Natural killer cell (primary cell): ENCODE results near the gene KCNJ5. TPM values are rescaled to one million over a fixed set of nuclear protein-coding genes. Genes with fewer than 3 reads are reported as not detected.

Experiments
- ATAC-seq, 3 donors: fragments of 150-1000 bp in 2 of 3; fragments of 200-7000 bp in 1 of 3; cut with Tn5 transposase; 1 replicate in 1 of 3; 2 replicates in 2 of 3; pipeline ENCODE4 v1.10.0; 2021; ENCODE audit warnings: mild to moderate bottlenecking in 2 of 3, moderate library complexity in 2 of 3
- DNase-seq, 2 donors: peaks; one replicate each; pipeline versions ENCODE4 v3.0.0 to v3.0.0-alpha.2; 2013 to 2021; ENCODE audit warnings: mixed read lengths in 1 of 2
- H3K27ac ChIP-seq: one replicate; pipeline ENCODE4 v1.5.1; 2013; ENCODE audit warnings: mild to moderate bottlenecking, low read length
- H3K27me3 ChIP-seq: one replicate; pipeline ENCODE4 v1.6.1; 2013; ENCODE audit warnings: low read length; ENCODE audit not compliant: control insufficient read depth, insufficient read depth
- H3K36me3 ChIP-seq: one replicate; pipeline ENCODE4 v1.6.1; 2013; ENCODE audit warnings: low read length; ENCODE audit not compliant: control insufficient read depth, insufficient read depth
- H3K4me1 ChIP-seq: one replicate; pipeline ENCODE4 v1.6.1; 2013; ENCODE audit warnings: low read length; ENCODE audit not compliant: control insufficient read depth, insufficient read depth
- H3K4me3 ChIP-seq: one replicate; pipeline ENCODE4 v1.5.1; 2013; ENCODE audit warnings: low read length
- H3K9me3 ChIP-seq: one replicate; pipeline ENCODE4 v1.6.1; 2013; ENCODE audit warnings: low read length; ENCODE audit not compliant: control insufficient read depth, insufficient read depth
- H3K27ac Mint-ChIP-seq, 2 donors: one replicate each; pipeline ENCODE4 v1.8.0; 2022; ENCODE audit warnings: mild to moderate bottlenecking in 2 of 2, mixed read lengths in 2 of 2, moderate library complexity in 1 of 2
- H3K27me3 Mint-ChIP-seq, 2 donors: one replicate each; pipeline ENCODE4 v1.8.0; 2022; ENCODE audit warnings: low read depth in 2 of 2, mixed read lengths in 2 of 2
- H3K36me3 Mint-ChIP-seq: one replicate; pipeline ENCODE4 v1.8.0; 2022; ENCODE audit warnings: mixed read lengths
- H3K4me1 Mint-ChIP-seq, 2 donors: one replicate each; pipeline ENCODE4 v1.8.0; 2022; ENCODE audit warnings: mixed read lengths in 2 of 2
- H3K4me3 Mint-ChIP-seq: one replicate; pipeline ENCODE4 v1.8.0; 2022; ENCODE audit warnings: mild to moderate bottlenecking, moderate library complexity, mixed read lengths
- H3K9me3 Mint-ChIP-seq, 2 donors: one replicate each; pipeline ENCODE4 v1.8.0; 2022; ENCODE audit warnings: mixed read lengths in 2 of 2
- WGBS: methylation state at CpG from one replicate; pipeline ENCODE4 v1.1.7; 2013; ENCODE audit warnings: missing lambda C conversion rate; ENCODE audit not compliant: insufficient coverage; 5-methylcytosine and 5-hydroxymethylcytosine counted together
- intact Hi-C: fragments of 100-400 bp; cut with micrococcal nuclease; formaldehyde crosslinking; loops from one replicate; pipeline ENCODE4 v1.14.2; 2022
- total RNA-seq, 4 donors: library from RNA; stranded (reverse); fragments of 120-200 nt in 1 of 4; gene quantifications; one replicate each; pipeline versions ENCODE4 v1.2.3 to v1.2.4, GENCODE V29; 2013 to 2022
- TF ChIP-seq, protein P1 (sequence below): fragments of 200-600 bp; IDR thresholded peaks from one replicate; pipeline ENCODE4 v1.8.0; 2022; ENCODE audit warnings: antibody characterized with exemption

KCNJ5 gene
- total RNA-seq, 3 donors from 2014 or later (not counting 1 experiment from before 2014, with no cell fraction given): 0.09 to 0.18 (median 0.15) TPM

DNA sequence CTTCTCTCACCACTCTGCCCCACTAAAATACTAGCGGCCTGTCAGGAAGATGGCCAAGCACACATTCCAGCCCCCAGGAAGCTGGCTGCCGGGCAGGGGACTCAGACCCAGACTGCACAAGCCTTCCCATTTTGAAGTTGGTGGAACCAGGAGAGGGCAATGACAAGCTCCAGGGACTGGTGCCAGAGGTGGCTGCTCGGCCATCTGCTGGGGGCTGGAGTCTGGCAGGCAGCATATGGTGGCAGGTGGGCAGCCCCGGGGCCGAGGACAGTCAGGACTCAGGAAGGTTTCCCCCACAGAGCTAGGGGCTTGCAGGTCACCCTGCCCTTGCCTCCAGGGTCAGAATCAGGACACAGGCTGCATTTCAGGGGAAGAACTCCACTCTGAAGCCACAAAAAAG is 22.6 kb downstream of the KCNJ5 start:
- H3K9me3 ChIP-seq: no peaks in the 10 kb centered on the region
- H3K4me1 ChIP-seq: peaks cover 24% of the 10 kb centered on the region
- 83% methylated on average over 5 of the region's 5 CpGs for WGBS
- H3K4me3 ChIP-seq: no peak overlapping the region
- Mint-ChIP-seq H3K36me3 (no peaks in the 10 kb centered on the region), H3K27ac (no peak overlapping the region), H3K27me3 (peaks cover 48 to 55% of the 10 kb centered on the region in 2 donors), H3K4me1 (peaks cover 18 to 19% of the 10 kb centered on the region in 2 donors), H3K4me3 (no peak overlapping the region), H3K9me3 (peaks cover 0 to 4% of the 10 kb centered on the region in 2 donors)
- intact Hi-C loops: no loop called here
- peaks cover 5% of the 10 kb centered on the region for H3K27me3 ChIP-seq
- H3K27ac ChIP-seq: no peak overlapping the region
- no peaks in the 10 kb centered on the region for H3K36me3 ChIP-seq
- ATAC-seq: no peak
- no peak for DNase-seq
- TF ChIP-seq, protein P1, sequence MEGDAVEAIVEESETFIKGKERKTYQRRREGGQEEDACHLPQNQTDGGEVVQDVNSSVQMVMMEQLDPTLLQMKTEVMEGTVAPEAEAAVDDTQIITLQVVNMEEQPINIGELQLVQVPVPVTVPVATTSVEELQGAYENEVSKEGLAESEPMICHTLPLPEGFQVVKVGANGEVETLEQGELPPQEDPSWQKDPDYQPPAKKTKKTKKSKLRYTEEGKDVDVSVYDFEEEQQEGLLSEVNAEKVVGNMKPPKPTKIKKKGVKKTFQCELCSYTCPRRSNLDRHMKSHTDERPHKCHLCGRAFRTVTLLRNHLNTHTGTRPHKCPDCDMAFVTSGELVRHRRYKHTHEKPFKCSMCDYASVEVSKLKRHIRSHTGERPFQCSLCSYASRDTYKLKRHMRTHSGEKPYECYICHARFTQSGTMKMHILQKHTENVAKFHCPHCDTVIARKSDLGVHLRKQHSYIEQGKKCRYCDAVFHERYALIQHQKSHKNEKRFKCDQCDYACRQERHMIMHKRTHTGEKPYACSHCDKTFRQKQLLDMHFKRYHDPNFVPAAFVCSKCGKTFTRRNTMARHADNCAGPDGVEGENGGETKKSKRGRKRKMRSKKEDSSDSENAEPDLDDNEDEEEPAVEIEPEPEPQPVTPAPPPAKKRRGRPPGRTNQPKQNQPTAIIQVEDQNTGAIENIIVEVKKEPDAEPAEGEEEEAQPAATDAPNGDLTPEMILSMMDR: no peak

DNA sequence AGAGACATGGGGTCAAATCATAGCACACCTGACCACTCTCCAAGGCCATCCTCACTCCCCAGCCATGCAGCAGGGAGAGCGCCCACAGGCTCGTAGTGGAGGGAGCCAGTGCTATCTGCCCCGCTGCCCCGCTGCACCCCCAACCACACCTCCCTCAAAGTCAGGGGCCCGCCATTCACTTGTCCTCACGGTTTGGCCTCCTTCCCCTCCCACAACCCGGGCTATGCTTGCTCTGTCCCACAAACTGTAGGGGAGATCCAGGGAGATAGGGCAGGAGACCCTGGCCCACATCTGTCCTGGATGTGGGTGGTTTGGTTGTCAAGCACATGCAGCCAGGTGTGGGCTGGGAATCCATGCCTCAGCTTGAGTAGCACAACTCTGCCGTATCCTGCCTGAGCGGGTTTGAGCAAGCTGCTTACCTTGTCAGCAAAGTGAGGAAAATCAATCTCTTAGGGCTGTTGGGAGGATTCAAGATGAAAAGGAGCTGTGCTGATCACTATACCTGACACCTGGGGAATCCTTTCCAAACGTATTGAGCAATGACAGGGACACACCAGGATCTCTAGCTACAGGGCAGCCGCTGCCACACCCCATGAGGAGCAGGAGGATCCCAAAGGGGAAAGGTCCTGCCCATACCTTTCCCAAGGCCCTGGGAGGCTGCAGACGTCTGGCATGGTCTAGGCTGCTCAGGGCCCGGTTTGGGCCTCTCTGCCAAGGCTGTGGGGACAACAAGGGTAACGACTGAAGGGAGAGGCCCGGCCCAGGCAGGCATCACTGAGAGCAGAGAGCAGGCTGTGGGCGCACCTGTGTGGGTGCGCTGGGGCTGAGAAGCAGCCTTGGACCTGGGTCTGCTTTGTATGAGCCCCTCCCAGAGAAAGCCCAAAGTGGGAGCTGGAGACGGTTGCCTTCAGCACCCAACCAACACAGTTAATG is 23.3 kb downstream of the KCNJ5 start:
- Mint-ChIP-seq H3K36me3 (no peaks in the 10 kb centered on the region), H3K27me3 (peaks cover 48 to 54% of the 10 kb centered on the region in 2 donors), H3K9me3 (peaks cover 0 to 4% of the 10 kb centered on the region in 2 donors), H3K4me1 (peaks cover 22 to 25% of the 10 kb centered on the region in 2 donors), H3K27ac (no peak overlapping the region), H3K4me3 (no peak overlapping the region)
- Histone ChIP-seq H3K9me3 (no peaks in the 10 kb centered on the region), H3K36me3 (no peaks in the 10 kb centered on the region), H3K4me1 (peaks cover 28% of the 10 kb centered on the region), H3K4me3 (no peak overlapping the region), H3K27ac (no peak overlapping the region), H3K27me3 (peaks cover 4% of the 10 kb centered on the region)
- TF ChIP-seq, protein P1: no peak
- ATAC-seq (no peak), DNase-seq (no peak)
- 92% methylated on average over 18 of the region's 18 CpGs for WGBS
- intact Hi-C loops: no loop called here

DNA sequence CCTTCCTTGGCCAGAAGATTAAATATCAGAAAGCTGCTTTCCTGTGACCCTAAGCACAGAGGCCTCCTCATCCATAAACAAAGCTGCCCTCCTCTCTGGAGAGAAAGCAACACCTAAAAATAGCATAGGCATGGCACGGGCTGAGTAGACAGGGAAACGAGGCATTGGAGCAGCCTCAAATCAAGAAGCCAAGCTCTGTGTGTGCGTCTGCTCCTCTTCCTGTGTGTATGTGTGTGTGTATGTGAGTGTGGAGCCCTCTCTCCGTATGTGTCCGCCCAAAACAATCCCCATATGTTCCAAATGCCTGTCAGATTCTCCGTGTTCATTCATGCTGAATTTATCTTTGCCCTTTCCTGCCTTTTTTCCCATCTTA is 24.0 kb downstream of the KCNJ5 start:
- H3K27me3 ChIP-seq: peaks cover 4% of the 10 kb centered on the region
- no peak overlapping the region for H3K27ac ChIP-seq
- no peak overlapping the region for H3K27ac Mint-ChIP-seq
- peaks cover 29% of the 10 kb centered on the region for H3K4me1 ChIP-seq
- no peak for DNase-seq
- no peak overlapping the region for H3K4me3 Mint-ChIP-seq
- TF ChIP-seq, protein P1: no peak
- intact Hi-C loops: no loop called here
- no peaks in the 10 kb centered on the region for H3K9me3 ChIP-seq
- H3K36me3 ChIP-seq: no peaks in the 10 kb centered on the region
- no peak for ATAC-seq
- H3K36me3 Mint-ChIP-seq: no peaks in the 10 kb centered on the region
- H3K27me3 Mint-ChIP-seq: peaks cover 48 to 54% of the 10 kb centered on the region in 2 donors
- WGBS: 90% methylated on average over 6 of the region's 6 CpGs
- H3K9me3 Mint-ChIP-seq: peaks cover 0 to 4% of the 10 kb centered on the region in 2 donors
- H3K4me1 Mint-ChIP-seq: peaks cover 22 to 25% of the 10 kb centered on the region in 2 donors
- no peak overlapping the region for H3K4me3 ChIP-seq
